ENCODE measurements around the gene CNN2. TPM values are rescaled to one million over a fixed set of nuclear protein-coding genes. Genes with fewer than 3 reads are reported as not detected.

CNN2 gene
- total RNA-seq, 2 donors from 2014 or later, result 30.7 to 42.5 TPM

GRCh38 chr19:1085676-1086442 is 59.5 kb downstream of the CNN2 start:
- Histone ChIP-seq H3K9me3 (no peaks in the 10 kb centered on the region), H3K27ac (no peak overlapping the region), H3K27me3 (no peaks in the 10 kb centered on the region), H3K4me1 (peaks cover 33% of the 10 kb centered on the region), H3K4me3 (no peak overlapping the region), H3K36me3 (replicated peaks in 1 of 2; ENCODE audit: insufficient read depth in 1 of 2, low read depth in 2 of 2) (peaks cover 0 to 2% of the 10 kb centered on the region in 2 donors)
- intact Hi-C loops (cut with DNase I), result no loop called here
- no peak for TF ChIP-seq POLR2A (IDR thresholded peaks at IDR 0.05)
- 79 to 83% methylated on average over 18 to 37 of the region's 38 CpGs for WGBS, 2 donors
- ATAC-seq, result no peak
- no peak for DNase-seq

GRCh38 chr19:1086613-1087012 is 60.2 kb downstream of the CNN2 start:
- ATAC-seq (no peak), DNase-seq (no peak)
- TF ChIP-seq CTCF (IDR thresholded peaks at IDR 0.05) (no peak), POLR2A (IDR thresholded peaks at IDR 0.05) (no peak)
- 74 to 82% methylated on average over 19 to 20 of the region's 21 CpGs for WGBS, 2 donors
- Histone ChIP-seq H3K9me3 (no peaks in the 10 kb centered on the region), H3K36me3 (replicated peaks in 1 of 2; ENCODE audit: insufficient read depth in 1 of 2, low read depth in 2 of 2) (peaks cover 2 to 7% of the 10 kb centered on the region in 2 donors), H3K4me3 (no peak overlapping the region), H3K27ac (no peak overlapping the region), H3K4me1 (peaks cover 29% of the 10 kb centered on the region), H3K27me3 (no peaks in the 10 kb centered on the region)
- intact Hi-C loops (cut with DNase I), result no loop called here

GRCh38 chr19:1087813-1088415 is 61.5 kb downstream of the CNN2 start:
- 64 to 80% methylated on average over 24 of the region's 27 CpGs for WGBS, 2 donors
- peaks cover 18% of the 10 kb centered on the region for H3K4me1 ChIP-seq
- peak in 1 of 3 donors; percentile 14 for TF ChIP-seq POLR2A (IDR thresholded peaks at IDR 0.05)
- no peak for TF ChIP-seq CTCF (IDR thresholded peaks at IDR 0.05)
- no peaks in the 10 kb centered on the region for H3K27me3 ChIP-seq
- H3K36me3 ChIP-seq (replicated peaks in 1 of 2; ENCODE audit: insufficient read depth in 1 of 2, low read depth in 2 of 2), result peaks cover 2 to 11% of the 10 kb centered on the region in 2 donors
- DNase-seq, result peak in 1 of 4 donors; percentile 77
- no peak for ATAC-seq
- intact Hi-C loops (cut with DNase I), result no loop called here
- no peaks in the 10 kb centered on the region for H3K9me3 ChIP-seq
- peak overlapping the region in 2 of 4 donors; percentile 36 to 72 for H3K27ac ChIP-seq
- no peak overlapping the region for H3K4me3 ChIP-seq

- H3K27ac ChIP-seq, result peak overlapping the region in 2 of 4 donors; percentile 36 to 72
- DNase-seq (peak in 1 of 4 donors; percentile 37), ATAC-seq (no peak)
- 80 to 93% methylated on average over 14 to 17 of the region's 27 CpGs for WGBS, 2 donors
- TF ChIP-seq POLR2A (IDR thresholded peaks at IDR 0.05) (peak in 1 of 3 donors; percentile 11), CTCF (IDR thresholded peaks at IDR 0.05) (no peak)
- H3K4me3 ChIP-seq, result no peak overlapping the region
- peaks cover 2 to 11% of the 10 kb centered on the region in 2 donors for H3K36me3 ChIP-seq (replicated peaks in 1 of 2; ENCODE audit: insufficient read depth in 1 of 2, low read depth in 2 of 2)
- intact Hi-C loops (cut with DNase I), result no loop called here
- no peaks in the 10 kb centered on the region for H3K9me3 ChIP-seq
- peaks cover 18% of the 10 kb centered on the region for H3K4me1 ChIP-seq
- no peaks in the 10 kb centered on the region for H3K27me3 ChIP-seq
These were observed 62.1 kb downstream of the CNN2 start for GRCh38 chr19:1088416-1089010.

Small RNA genes lying within 50 kb of the gene (small RNA-seq; reads per million reads assigned to genes)
- gene RNU6-2, result not detected

Other genes starting within 250 kb of the CNN2 start
- 100 to 1,000 TPM in 1 of 2 donors, 10 to 100 TPM in 1; 78.9 to 100 TPM for gene PTBP1, start 229.2 kb upstream of the CNN2 start, total RNA-seq
- not detected for gene PLPPR3, start 204.7 kb upstream of the CNN2 start, total RNA-seq
- gene AZU1, start 198.8 kb upstream of the CNN2 start, total RNA-seq, result under 1 TPM in 1 of 2 donors, not detected in 1; 0.26 TPM
- gene PRTN3, start 185.6 kb upstream of the CNN2 start, total RNA-seq, result under 1 TPM in 1 of 2 donors, not detected in 1; 0.99 TPM
- gene ELANE, start 174.3 kb upstream of the CNN2 start, total RNA-seq, result not detected
- gene CFD, start 166.9 kb upstream of the CNN2 start, total RNA-seq, result 100 to 1,000 TPM; 134 to 825 TPM
- 10 to 100 TPM; 35.0 to 49.8 TPM for gene MED16, start 133.4 kb upstream of the CNN2 start, total RNA-seq
- gene RNU6-9, start 133.1 kb upstream of the CNN2 start, total RNA-seq, result not detected
- gene R3HDM4, start 113.4 kb upstream of the CNN2 start, total RNA-seq, result 10 to 100 TPM; 11.2 to 34.0 TPM
- 1 to 10 TPM in 1 of 2 donors, not detected in 1; 3.3 TPM for gene KISS1R, start 109.3 kb upstream of the CNN2 start, total RNA-seq
- 1 to 10 TPM; 3.1 to 5.9 TPM for gene ARID3A, start 100.6 kb upstream of the CNN2 start, total RNA-seq
- 10 to 100 TPM; 15.3 to 53.1 TPM for gene WDR18, start 42.3 kb upstream of the CNN2 start, total RNA-seq
- under 1 TPM in 1 of 2 donors, not detected in 1; 0.26 TPM for gene GRIN3B, start 26.2 kb upstream of the CNN2 start, total RNA-seq
- gene TMEM259, start 5.5 kb upstream of the CNN2 start, total RNA-seq, result 100 to 1,000 TPM; 142 to 306 TPM
- gene RNU6-2, start 5.1 kb upstream of the CNN2 start, total RNA-seq, result not detected
- gene ABCA7, start 13.5 kb downstream of the CNN2 start, total RNA-seq, result 10 to 100 TPM; 33.7 to 87.3 TPM
- gene ARHGAP45, start 40.6 kb downstream of the CNN2 start, total RNA-seq, result 10 to 100 TPM; 13.2 to 23.4 TPM
- 10 to 100 TPM; 24.9 to 78.1 TPM for gene POLR2E, start 68.8 kb downstream of the CNN2 start, total RNA-seq
- 100 to 1,000 TPM; 152 to 157 TPM for gene GPX4, start 77.4 kb downstream of the CNN2 start, total RNA-seq
- gene SBNO2, start 147.7 kb downstream of the CNN2 start, total RNA-seq, result 10 to 100 TPM; 14.0 to 30.7 TPM
- gene STK11, start 179.2 kb downstream of the CNN2 start, total RNA-seq, result 10 to 100 TPM; 49.0 to 68.6 TPM
- under 1 TPM; 0.33 to 0.78 TPM for gene CBARP, start 211.4 kb downstream of the CNN2 start, total RNA-seq
- gene ATP5F1D, start 215.1 kb downstream of the CNN2 start, total RNA-seq, result 100 to 1,000 TPM; 156 to 157 TPM
- 10 to 100 TPM; 36.3 to 43.5 TPM for gene MIDN, start 222.0 kb downstream of the CNN2 start, total RNA-seq
- 100 to 1,000 TPM; 582 to 630 TPM for gene CIRBP, start 242.7 kb downstream of the CNN2 start, total RNA-seq
- 10 to 100 TPM; 48.0 to 63.9 TPM for gene FAM174C, start 248.9 kb downstream of the CNN2 start, total RNA-seq

Measured in body of pancreas (tissue), 4 donors.